GM12874 (cell line): Measurements from ENCODE around the gene DNAH17.

Source experiments
- TF ChIP-seq, protein P1 (sequence below): IDR thresholded peaks from 2 replicates; pipeline ENCODE4 v1.5.1; 2011; ENCODE audit warnings: low read depth, mild to moderate bottlenecking, control low read depth, low read length, moderate library complexity; ENCODE audit not compliant: insufficient read depth

DNAH17 gene

GRCh38 chr17:78415821-78416711 is 161.1 kb downstream of the DNAH17 start:
- TF ChIP-seq, protein P1, sequence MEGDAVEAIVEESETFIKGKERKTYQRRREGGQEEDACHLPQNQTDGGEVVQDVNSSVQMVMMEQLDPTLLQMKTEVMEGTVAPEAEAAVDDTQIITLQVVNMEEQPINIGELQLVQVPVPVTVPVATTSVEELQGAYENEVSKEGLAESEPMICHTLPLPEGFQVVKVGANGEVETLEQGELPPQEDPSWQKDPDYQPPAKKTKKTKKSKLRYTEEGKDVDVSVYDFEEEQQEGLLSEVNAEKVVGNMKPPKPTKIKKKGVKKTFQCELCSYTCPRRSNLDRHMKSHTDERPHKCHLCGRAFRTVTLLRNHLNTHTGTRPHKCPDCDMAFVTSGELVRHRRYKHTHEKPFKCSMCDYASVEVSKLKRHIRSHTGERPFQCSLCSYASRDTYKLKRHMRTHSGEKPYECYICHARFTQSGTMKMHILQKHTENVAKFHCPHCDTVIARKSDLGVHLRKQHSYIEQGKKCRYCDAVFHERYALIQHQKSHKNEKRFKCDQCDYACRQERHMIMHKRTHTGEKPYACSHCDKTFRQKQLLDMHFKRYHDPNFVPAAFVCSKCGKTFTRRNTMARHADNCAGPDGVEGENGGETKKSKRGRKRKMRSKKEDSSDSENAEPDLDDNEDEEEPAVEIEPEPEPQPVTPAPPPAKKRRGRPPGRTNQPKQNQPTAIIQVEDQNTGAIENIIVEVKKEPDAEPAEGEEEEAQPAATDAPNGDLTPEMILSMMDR: no peak

DNA sequence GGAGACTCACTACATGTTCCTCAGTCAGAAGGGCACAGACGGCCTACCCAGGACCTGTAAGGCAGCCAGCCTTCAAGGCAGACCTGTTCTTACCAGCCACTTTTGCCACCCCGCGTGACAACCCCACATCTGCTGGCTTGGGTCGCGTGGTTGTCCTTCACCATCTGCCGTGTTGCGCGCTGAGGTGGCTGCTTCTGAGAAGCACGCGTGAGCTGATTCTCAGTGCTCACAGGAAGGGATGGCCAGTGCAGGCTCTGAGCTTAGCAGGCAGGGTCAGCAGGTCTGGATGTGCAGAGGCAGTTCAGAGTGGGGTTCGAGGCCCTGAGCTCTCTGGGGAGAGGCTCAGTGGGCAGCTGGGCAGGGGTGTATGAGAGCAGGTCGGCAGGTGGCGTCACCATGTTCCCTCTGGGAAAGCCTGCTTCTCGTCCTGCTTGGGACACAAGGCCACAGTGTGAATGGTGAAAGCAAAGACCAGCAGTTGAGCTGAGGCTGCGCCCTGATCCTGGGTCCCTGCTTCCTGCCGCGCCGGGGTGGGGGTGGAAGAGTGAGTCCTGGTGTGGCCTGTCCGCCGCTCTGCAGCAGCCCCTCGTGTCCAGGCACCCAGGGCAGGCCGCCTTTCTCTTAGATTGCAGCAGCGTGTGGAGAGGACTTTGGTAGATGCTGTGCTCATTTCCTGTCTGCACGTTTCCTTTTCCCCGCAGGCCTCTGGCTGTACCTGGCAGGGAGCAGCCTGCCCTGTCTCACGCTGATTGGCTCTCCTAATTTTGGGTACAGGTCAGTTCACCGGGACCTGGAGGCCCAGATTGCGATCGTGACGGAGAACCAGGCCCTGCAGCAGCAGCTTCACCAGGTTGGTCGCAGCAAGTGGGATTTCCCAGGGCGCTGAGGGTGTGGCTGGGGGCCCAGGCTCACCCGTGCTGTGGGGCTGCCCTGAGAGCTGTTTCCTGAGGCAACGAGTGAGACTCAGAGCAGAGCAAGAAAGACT is 162.7 kb downstream of the DNAH17 start:
- TF ChIP-seq, protein P1: no peak

GRCh38 chr17:78412403-78412802 is 164.8 kb downstream of the DNAH17 start:
- TF ChIP-seq, protein P1: peak; percentile 40

- TF ChIP-seq, protein P1: no peak
These were observed 165.8 kb downstream of the DNAH17 start for GRCh38 chr17:78411241-78411857.

DNA sequence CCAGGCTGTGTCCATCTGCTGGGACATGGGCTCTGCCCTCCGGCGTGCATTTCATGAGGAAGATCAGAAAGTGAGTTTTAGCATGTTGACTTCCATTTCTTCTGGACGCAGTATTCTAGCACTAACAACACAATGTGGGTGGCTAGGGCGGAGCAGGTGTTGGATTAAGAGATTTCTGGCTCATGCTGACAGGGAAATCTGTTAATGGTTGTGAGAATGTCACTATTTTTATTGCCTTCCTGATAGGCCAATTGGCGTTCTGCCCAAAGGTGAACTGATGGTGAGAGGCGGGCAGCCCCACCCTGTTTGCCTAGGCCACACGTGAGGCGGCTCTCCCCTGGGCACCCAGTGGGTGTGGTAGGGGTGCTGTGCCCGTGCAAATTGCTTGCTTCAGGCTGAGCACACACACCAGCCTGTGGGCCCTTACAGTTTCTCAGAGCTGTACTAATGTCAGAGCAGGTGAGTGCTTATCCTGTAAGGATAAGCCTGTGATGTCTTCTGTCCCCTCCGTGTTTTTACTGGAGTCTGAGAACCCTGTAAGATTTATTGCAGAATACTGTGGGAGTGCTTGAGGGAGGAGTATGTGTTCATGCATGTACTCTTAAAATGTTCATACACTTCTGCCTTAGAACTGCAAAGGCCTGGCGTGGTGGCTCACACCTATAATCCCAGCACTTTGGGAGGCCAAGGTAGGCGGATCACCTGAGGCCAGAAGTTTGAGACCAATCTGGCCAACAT is 167.8 kb downstream of the DNAH17 start:
- TF ChIP-seq, protein P1: no peak

DNA sequence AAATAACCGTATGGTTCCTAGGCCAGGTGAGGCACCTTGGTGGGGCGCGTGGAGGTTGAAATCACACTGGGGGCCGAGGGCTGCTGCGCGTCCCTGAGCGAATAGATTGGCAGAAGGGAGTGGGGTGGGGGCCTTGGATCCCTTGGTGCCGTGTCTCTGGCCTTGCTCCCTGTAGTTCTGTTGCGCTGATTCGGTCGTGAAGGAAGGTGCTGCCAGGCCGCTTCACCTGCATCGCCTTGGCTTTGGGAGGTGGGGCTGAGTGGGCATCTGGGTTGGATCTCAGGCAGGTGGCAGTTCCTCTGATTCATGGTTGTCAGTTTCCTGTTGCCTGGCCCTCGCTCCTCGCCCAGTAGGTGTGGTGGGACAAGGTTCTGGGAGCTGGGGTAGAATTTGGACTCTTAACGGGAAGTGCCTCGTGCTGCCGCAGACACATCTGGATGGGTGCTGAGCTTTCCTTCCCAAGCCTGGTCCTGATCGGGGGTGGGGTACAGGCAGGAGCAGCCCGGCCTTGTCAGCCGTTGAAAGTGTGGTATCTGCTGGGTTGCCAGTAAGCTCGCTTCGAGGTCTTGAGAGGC is 168.6 kb downstream of the DNAH17 start:
- TF ChIP-seq, protein P1: no peak
